ENCODE data around the gene DNAJC15. TPM values are rescaled to one million over a fixed set of nuclear protein-coding genes. Genes with fewer than 3 reads are reported as not detected.

The DNAJC15 gene
- total RNA-seq, 3 donors from 2014 or later, result 9.2 to 14.4 (median 12.9) TPM

GRCh38 chr13:43009506-43009905 lies 13.9 kb upstream of the DNAJC15 start:
- Histone ChIP-seq H3K27ac (no peak overlapping the region), H3K36me3 (no peaks in the 10 kb centered on the region), H3K4me1 (no peaks in the 10 kb centered on the region), H3K9me3 (no peaks in the 10 kb centered on the region), H3K4me3 (no peak overlapping the region), H3K27me3 (no peaks in the 10 kb centered on the region)
- intact Hi-C loops (cut with DNase I; ENCODE audit: low total_unique reads), result no loop called here
- DNase-seq (ENCODE audit: low spot score in 2 of 2), result no peak
- TF ChIP-seq CTCF (IDR thresholded peaks at IDR 0.05) (no peak), POLR2AphosphoS5 (IDR thresholded peaks at IDR 0.05) (no peak), POLR2A (IDR thresholded peaks at IDR 0.05) (no peak)

GRCh38 chr13:43014162-43014561 lies 9.2 kb upstream of the DNAJC15 start:
- DNase-seq (ENCODE audit: low spot score in 2 of 2), result no peak
- Histone ChIP-seq H3K4me1 (no peaks in the 10 kb centered on the region), H3K9me3 (no peaks in the 10 kb centered on the region), H3K27me3 (no peaks in the 10 kb centered on the region), H3K4me3 (no peak overlapping the region), H3K36me3 (no peaks in the 10 kb centered on the region), H3K27ac (no peak overlapping the region)
- TF ChIP-seq CTCF (IDR thresholded peaks at IDR 0.05), result no peak
- no peak for TF ChIP-seq POLR2AphosphoS5 (IDR thresholded peaks at IDR 0.05)
- no peak for TF ChIP-seq POLR2A (IDR thresholded peaks at IDR 0.05)
- intact Hi-C loops (cut with DNase I; ENCODE audit: low total_unique reads), result no loop called here

GRCh38 chr13:43016226-43016625 lies 7.2 kb upstream of the DNAJC15 start:
- Histone ChIP-seq H3K27me3 (no peaks in the 10 kb centered on the region), H3K9me3 (no peaks in the 10 kb centered on the region), H3K27ac (no peak overlapping the region), H3K4me1 (no peaks in the 10 kb centered on the region), H3K36me3 (no peaks in the 10 kb centered on the region), H3K4me3 (no peak overlapping the region)
- DNase-seq (ENCODE audit: low spot score in 2 of 2), result no peak
- intact Hi-C loops (cut with DNase I; ENCODE audit: low total_unique reads), result no loop called here
- TF ChIP-seq POLR2AphosphoS5 (IDR thresholded peaks at IDR 0.05), result no peak
- no peak for TF ChIP-seq POLR2A (IDR thresholded peaks at IDR 0.05)
- no peak for TF ChIP-seq CTCF (IDR thresholded peaks at IDR 0.05)

GRCh38 chr13:43019811-43020210 lies 3.6 kb upstream of the DNAJC15 start:
- Histone ChIP-seq H3K36me3 (no peaks in the 10 kb centered on the region), H3K9me3 (no peaks in the 10 kb centered on the region), H3K27me3 (no peaks in the 10 kb centered on the region), H3K27ac (no peak overlapping the region), H3K4me1 (no peaks in the 10 kb centered on the region), H3K4me3 (no peak overlapping the region)
- intact Hi-C loops (cut with DNase I; ENCODE audit: low total_unique reads), result no loop called here
- TF ChIP-seq POLR2A (IDR thresholded peaks at IDR 0.05) (no peak), POLR2AphosphoS5 (IDR thresholded peaks at IDR 0.05) (no peak), CTCF (IDR thresholded peaks at IDR 0.05) (no peak)
- DNase-seq (ENCODE audit: low spot score in 2 of 2), result no peak

- Histone ChIP-seq H3K27me3 (no peaks in the 10 kb centered on the region), H3K9me3 (no peaks in the 10 kb centered on the region), H3K27ac (no peak overlapping the region), H3K36me3 (no peaks in the 10 kb centered on the region), H3K4me3 (no peak overlapping the region), H3K4me1 (no peaks in the 10 kb centered on the region)
- intact Hi-C loops (cut with DNase I; ENCODE audit: low total_unique reads), result no loop called here
- no peak for DNase-seq (ENCODE audit: low spot score in 2 of 2)
- TF ChIP-seq POLR2A (IDR thresholded peaks at IDR 0.05), result no peak
- no peak for TF ChIP-seq CTCF (IDR thresholded peaks at IDR 0.05)
- TF ChIP-seq POLR2AphosphoS5 (IDR thresholded peaks at IDR 0.05), result no peak
Observed at GRCh38 chr13:43020794-43021193, 2.6 kb upstream of the DNAJC15 start.
